ENCODE measurements around the gene UFM1. TPM values are rescaled to one million over a fixed set of nuclear protein-coding genes. Genes with fewer than 3 reads are reported as not detected.

The UFM1 gene
- polyA plus RNA-seq, 1 donor from 2014 or later: 158 TPM

GRCh38 chr13:38381890-38382289 is 32.2 kb downstream of the UFM1 start:
- no peaks in the 10 kb centered on the region for H3F3A ChIP-seq (ENCODE audit: insufficient read depth, low read length, poor library complexity, severe bottlenecking)
- H3K79me2 ChIP-seq (replicated peaks; ENCODE audit: insufficient read depth, low read length): no peaks in the 10 kb centered on the region
- no peaks in the 10 kb centered on the region for H3K27me3 ChIP-seq (ENCODE audit: insufficient read depth, low read depth, low read length)
- no peak overlapping the region for H3K4me2 ChIP-seq (ENCODE audit: low read length)
- H3K27ac ChIP-seq (ENCODE audit: low read length): no peak overlapping the region
- no peak overlapping the region for H3K4me3 ChIP-seq (ENCODE audit: low read length)
- no peaks in the 10 kb centered on the region for H3K36me3 ChIP-seq (ENCODE audit: insufficient read depth, low read length)
- no peaks in the 10 kb centered on the region for H3K9me3 ChIP-seq (ENCODE audit: low read length)
- H2AFZ ChIP-seq (ENCODE audit: low read depth, low read length): no peak overlapping the region
- H3K9me2 ChIP-seq (ENCODE audit: insufficient read depth, low read length): no peaks in the 10 kb centered on the region
- no peak for TF ChIP-seq POLR2AphosphoS5 (IDR thresholded peaks at IDR 0.05)
- H4K20me1 ChIP-seq (ENCODE audit: insufficient read depth): no peaks in the 10 kb centered on the region
- no peak overlapping the region for H3K9ac ChIP-seq (ENCODE audit: low read length)

- no peaks in the 10 kb centered on the region for H3K9me2 ChIP-seq (ENCODE audit: insufficient read depth, low read length)
- H3K9ac ChIP-seq (ENCODE audit: low read length): no peak overlapping the region
- no peak overlapping the region for H3K4me2 ChIP-seq (ENCODE audit: low read length)
- no peak overlapping the region for H3K4me3 ChIP-seq (ENCODE audit: low read length)
- no peak overlapping the region for H3K27ac ChIP-seq (ENCODE audit: low read length)
- TF ChIP-seq SMC3 (conservative IDR thresholded peaks at IDR 0.05; ENCODE audit: poor library complexity): no peak
- TF ChIP-seq TAF1 (IDR thresholded peaks at IDR 0.05; ENCODE audit: low read depth): no peak
- no peak for TF ChIP-seq REST (IDR thresholded peaks at IDR 0.05; ENCODE audit: borderline replicate concordance)
- TF ChIP-seq POLR2AphosphoS5 (IDR thresholded peaks at IDR 0.05): no peak
- TF ChIP-seq MXI1 (conservative IDR thresholded peaks at IDR 0.05; ENCODE audit: poor library complexity, severe bottlenecking): no peak
- TF ChIP-seq EZH2 (IDR thresholded peaks at IDR 0.05; ENCODE audit: borderline replicate concordance, insufficient read depth, low read length, poor library complexity, severe bottlenecking): no peak
- no peak for TF ChIP-seq CTCF (IDR thresholded peaks at IDR 0.05; ENCODE audit: poor library complexity, severe bottlenecking)
- TF ChIP-seq EP300 (conservative IDR thresholded peaks at IDR 0.05; ENCODE audit: poor library complexity, severe bottlenecking): no peak
- no peak for TF ChIP-seq RAD21 (conservative IDR thresholded peaks at IDR 0.05)
- no peaks in the 10 kb centered on the region for H3K9me3 ChIP-seq (ENCODE audit: low read length)
- no peaks in the 10 kb centered on the region for H3K27me3 ChIP-seq (ENCODE audit: insufficient read depth, low read depth, low read length)
- no peaks in the 10 kb centered on the region for H3K36me3 ChIP-seq (ENCODE audit: insufficient read depth, low read length)
- H2AFZ ChIP-seq (ENCODE audit: low read depth, low read length): no peak overlapping the region
- H3F3A ChIP-seq (ENCODE audit: insufficient read depth, low read length, poor library complexity, severe bottlenecking): no peaks in the 10 kb centered on the region
- H3K79me2 ChIP-seq (replicated peaks; ENCODE audit: insufficient read depth, low read length): no peaks in the 10 kb centered on the region
- no peaks in the 10 kb centered on the region for H4K20me1 ChIP-seq (ENCODE audit: insufficient read depth)
These were observed 33.3 kb downstream of the UFM1 start for GRCh38 chr13:38382946-38383345.

- Histone ChIP-seq H3K4me2 (ENCODE audit: low read length) (no peak overlapping the region), H3K79me2 (replicated peaks; ENCODE audit: insufficient read depth, low read length) (no peaks in the 10 kb centered on the region), H3K4me3 (ENCODE audit: low read length) (no peak overlapping the region)
These were observed 34.5 kb downstream of the UFM1 start for GRCh38 chr13:38384171-38384570.

More at GRCh38 chr13:38384171-38384570, 34.5 kb downstream of the UFM1 start:
- no peaks in the 10 kb centered on the region for H4K20me1 ChIP-seq (ENCODE audit: insufficient read depth)
- H3K9me2 ChIP-seq (ENCODE audit: insufficient read depth, low read length): no peaks in the 10 kb centered on the region
- no peak for TF ChIP-seq MXI1 (conservative IDR thresholded peaks at IDR 0.05; ENCODE audit: poor library complexity, severe bottlenecking)
- no peak for TF ChIP-seq TAF1 (IDR thresholded peaks at IDR 0.05; ENCODE audit: low read depth)
- TF ChIP-seq EP300 (conservative IDR thresholded peaks at IDR 0.05; ENCODE audit: poor library complexity, severe bottlenecking): no peak
- no peak for TF ChIP-seq CTCF (IDR thresholded peaks at IDR 0.05; ENCODE audit: poor library complexity, severe bottlenecking)
- TF ChIP-seq SMC3 (conservative IDR thresholded peaks at IDR 0.05; ENCODE audit: poor library complexity): no peak
- TF ChIP-seq POLR2AphosphoS5 (IDR thresholded peaks at IDR 0.05): no peak
- TF ChIP-seq REST (IDR thresholded peaks at IDR 0.05; ENCODE audit: borderline replicate concordance): no peak
- no peaks in the 10 kb centered on the region for H3K27me3 ChIP-seq (ENCODE audit: insufficient read depth, low read depth, low read length)
- H2AFZ ChIP-seq (ENCODE audit: low read depth, low read length): no peak overlapping the region
- no peaks in the 10 kb centered on the region for H3K36me3 ChIP-seq (ENCODE audit: insufficient read depth, low read length)
- no peak overlapping the region for H3K9ac ChIP-seq (ENCODE audit: low read length)
- H3K9me3 ChIP-seq (ENCODE audit: low read length): no peaks in the 10 kb centered on the region
- no peak overlapping the region for H3K27ac ChIP-seq (ENCODE audit: low read length)
- no peaks in the 10 kb centered on the region for H3F3A ChIP-seq (ENCODE audit: insufficient read depth, low read length, poor library complexity, severe bottlenecking)
